ENCODE measurements around the gene TSPO2. TPM values are rescaled to one million over a fixed set of nuclear protein-coding genes. Genes with fewer than 3 reads are reported as not detected.

The TSPO2 gene
- total RNA-seq, 1 experiment from 2014 or later, result not detected

GRCh38 chr6:41055149-41055548 is 12.9 kb downstream of the TSPO2 start:
- ChIA-PET CTCF (no interaction called here), RAD21 (ENCODE audit: low non-redundant PET in 1 of 2, low total read pairs in 2 of 2, uncharacterized antibody in 2 of 2, unreplicated experiment in 2 of 2) (no interaction called here), POLR2A (interaction anchor here (1.0 kb wide), 1 partner anchor 17 kb away, joined by 4 read pairs; the partner anchor contains the start of genes NFYA and OARD1)
- BruUV-seq (replicated peaks), result no TSS peak
- H3K27ac ChIP-seq (ENCODE audit: low read depth, low read length), result no peak overlapping the region
- no peak overlapping the region for H3K4me3 ChIP-seq (replicated peaks in 1 of 2; ENCODE audit: low read depth in 1 of 2, low read length in 2 of 2)
- H3K9me2 ChIP-seq (ENCODE audit: insufficient read depth), result no peaks in the 10 kb centered on the region
- H3K9ac ChIP-seq (ENCODE audit: low read length), result no peak overlapping the region
- no peak for TF ChIP-seq CEBPB (IDR thresholded peaks at IDR 0.05; ENCODE audit: low read depth)
- no peak for TF ChIP-seq JUND (IDR thresholded peaks at IDR 0.05)
- no peak for TF ChIP-seq FOSL1 (IDR thresholded peaks at IDR 0.05; ENCODE audit: low read depth)
- TF ChIP-seq, protein P1, sequence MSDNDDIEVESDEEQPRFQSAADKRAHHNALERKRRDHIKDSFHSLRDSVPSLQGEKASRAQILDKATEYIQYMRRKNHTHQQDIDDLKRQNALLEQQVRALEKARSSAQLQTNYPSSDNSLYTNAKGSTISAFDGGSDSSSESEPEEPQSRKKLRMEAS (IDR thresholded peaks at IDR 0.05), result no peak
- no peak for TF ChIP-seq EZH2 (IDR thresholded peaks at IDR 0.05)
- no peak for TF ChIP-seq EZH2phosphoT487 (IDR thresholded peaks at IDR 0.05; ENCODE audit: borderline replicate concordance)
- no peak for TF ChIP-seq YY1 (IDR thresholded peaks at IDR 0.05; ENCODE audit: extremely low read depth, insufficient replicate concordance, low read depth, low read length)
- no peak for TF ChIP-seq CBX3 (IDR thresholded peaks at IDR 0.05; ENCODE audit: low read depth)
- no peak for TF ChIP-seq SP1 (IDR thresholded peaks at IDR 0.05; ENCODE audit: low read depth)
- TF ChIP-seq EGR1 (IDR thresholded peaks at IDR 0.05; ENCODE audit: low read depth), result no peak
- no peak for TF ChIP-seq POLR2AphosphoS5 (IDR thresholded peaks at IDR 0.05; ENCODE audit: low read depth, low read length)
- no peak for TF ChIP-seq SRF (IDR thresholded peaks at IDR 0.05; ENCODE audit: low read depth)
- no peak for TF ChIP-seq ZFX (IDR thresholded peaks at IDR 0.05)
- no peak for TF ChIP-seq ZBTB33 (IDR thresholded peaks at IDR 0.05; ENCODE audit: extremely low read depth, insufficient replicate concordance, low read length)
- intact Hi-C loops (cut with micrococcal nuclease), result no loop called here
- H3K36me3 ChIP-seq (ENCODE audit: control insufficient read depth in 1 of 2, insufficient read depth in 2 of 2, low read length in 2 of 2), result no peaks in the 10 kb centered on the region
- H3K79me2 ChIP-seq (ENCODE audit: insufficient read depth, low read length), result no peaks in the 10 kb centered on the region
- no peaks in the 10 kb centered on the region for H3K27me3 ChIP-seq (ENCODE audit: insufficient read depth, low read length)
- H4K20me1 ChIP-seq (ENCODE audit: insufficient read depth), result no peaks in the 10 kb centered on the region
- no peaks in the 10 kb centered on the region for H3K9me3 ChIP-seq (ENCODE audit: control insufficient read depth in 1 of 2, insufficient read depth in 1 of 2, low read depth in 1 of 2, low read length in 2 of 2)
- H3K4me1 ChIP-seq (ENCODE audit: control insufficient read depth in 1 of 2, insufficient read depth in 2 of 2, low read length in 2 of 2), result peaks cover 0 to 16% of the 10 kb centered on the region in 2 experiments; a peak in 1 of 4 replicates
- no peak overlapping the region for H2AFZ ChIP-seq (ENCODE audit: low read depth, low read length, poor library complexity, severe bottlenecking)
- DNase-seq (ENCODE audit: low read depth, low spot score) (no peak), ATAC-seq (no peak)
- no peak overlapping the region for H3K4me2 ChIP-seq (ENCODE audit: low read length)
